A673 (cell line): ENCODE measurements around the gene DPH7.

Experiments used
- EZH2 ChIP-seq: fragments of 200-600 bp; sonication (generic); IDR thresholded peaks from 2 replicates; pipeline ENCODE4 v1.6.1; 2017; ENCODE audit warnings: borderline replicate concordance, low read depth, mild to moderate bottlenecking, mixed read lengths, antibody characterized with exemption, low read length; ENCODE audit not compliant: poor library complexity, severe bottlenecking
- TF ChIP-seq, protein P1 (sequence below): fragments of 300-800, 200-600 bp; sonication (generic); conservative IDR thresholded peaks from 2 replicates; pipeline ENCODE4 v1.5.1; 2017; ENCODE audit warnings: low read depth, mild to moderate bottlenecking, antibody characterized with exemption, low read length, moderate library complexity, mixed read lengths

GRCh38 chr9:137606005-137606621 lies 27.4 kb upstream of the DPH7 start:
- TF ChIP-seq, protein P1, sequence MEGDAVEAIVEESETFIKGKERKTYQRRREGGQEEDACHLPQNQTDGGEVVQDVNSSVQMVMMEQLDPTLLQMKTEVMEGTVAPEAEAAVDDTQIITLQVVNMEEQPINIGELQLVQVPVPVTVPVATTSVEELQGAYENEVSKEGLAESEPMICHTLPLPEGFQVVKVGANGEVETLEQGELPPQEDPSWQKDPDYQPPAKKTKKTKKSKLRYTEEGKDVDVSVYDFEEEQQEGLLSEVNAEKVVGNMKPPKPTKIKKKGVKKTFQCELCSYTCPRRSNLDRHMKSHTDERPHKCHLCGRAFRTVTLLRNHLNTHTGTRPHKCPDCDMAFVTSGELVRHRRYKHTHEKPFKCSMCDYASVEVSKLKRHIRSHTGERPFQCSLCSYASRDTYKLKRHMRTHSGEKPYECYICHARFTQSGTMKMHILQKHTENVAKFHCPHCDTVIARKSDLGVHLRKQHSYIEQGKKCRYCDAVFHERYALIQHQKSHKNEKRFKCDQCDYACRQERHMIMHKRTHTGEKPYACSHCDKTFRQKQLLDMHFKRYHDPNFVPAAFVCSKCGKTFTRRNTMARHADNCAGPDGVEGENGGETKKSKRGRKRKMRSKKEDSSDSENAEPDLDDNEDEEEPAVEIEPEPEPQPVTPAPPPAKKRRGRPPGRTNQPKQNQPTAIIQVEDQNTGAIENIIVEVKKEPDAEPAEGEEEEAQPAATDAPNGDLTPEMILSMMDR, result no peak
- TF ChIP-seq EZH2, result no peak
